D721Med (cell line): ENCODE measurements around the gene GSE1.

Source experiments
- DNase-seq: peaks from one replicate; pipeline ENCODE4 v3.0.0; 2011; ENCODE audit warnings: low spot score; ENCODE audit not compliant: insufficient read length
- FAIRE-seq: peaks from 2 replicates; lab custom pipeline; 2011; peaks lifted over from hg19 to GRCh38; lab: Jason Lieb, UNC
- TF ChIP-seq, protein P1 (sequence below): IDR thresholded peaks from 2 replicates; pipeline ENCODE4 v1.5.1; 2012; ENCODE audit warnings: mild to moderate bottlenecking, control low read depth; ENCODE audit not compliant: insufficient read depth; ENCODE audit errors: missing control alignments

The GSE1 gene

DNA sequence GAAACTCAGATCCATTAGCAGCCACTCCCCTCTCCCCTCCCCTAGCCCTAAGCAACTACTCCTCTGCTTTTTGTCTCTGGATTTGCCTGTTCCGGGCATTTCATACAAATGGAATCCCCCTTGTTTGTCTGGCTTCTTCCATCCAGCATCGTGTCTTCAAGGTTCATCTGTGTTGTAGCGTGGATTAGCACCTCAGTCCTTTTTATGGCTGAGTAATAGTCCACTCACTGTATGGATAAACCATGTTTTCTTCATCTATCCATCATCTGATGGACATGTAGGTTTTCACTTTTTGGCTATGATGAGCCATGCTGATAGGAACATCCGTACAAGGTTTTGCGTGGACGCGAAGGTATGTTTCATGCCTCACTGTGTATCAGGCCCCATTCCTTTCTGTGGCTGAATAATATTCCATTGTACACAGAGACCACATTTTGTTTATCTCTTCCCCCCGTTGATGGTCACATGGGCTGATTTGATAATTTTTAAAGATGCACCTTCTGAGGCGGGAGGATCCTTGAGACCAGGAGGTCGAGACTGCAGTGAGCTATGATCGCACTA is 8.9 kb upstream of the GSE1 start:
- no peak for DNase-seq
- no peak for FAIRE-seq
- TF ChIP-seq, protein P1, sequence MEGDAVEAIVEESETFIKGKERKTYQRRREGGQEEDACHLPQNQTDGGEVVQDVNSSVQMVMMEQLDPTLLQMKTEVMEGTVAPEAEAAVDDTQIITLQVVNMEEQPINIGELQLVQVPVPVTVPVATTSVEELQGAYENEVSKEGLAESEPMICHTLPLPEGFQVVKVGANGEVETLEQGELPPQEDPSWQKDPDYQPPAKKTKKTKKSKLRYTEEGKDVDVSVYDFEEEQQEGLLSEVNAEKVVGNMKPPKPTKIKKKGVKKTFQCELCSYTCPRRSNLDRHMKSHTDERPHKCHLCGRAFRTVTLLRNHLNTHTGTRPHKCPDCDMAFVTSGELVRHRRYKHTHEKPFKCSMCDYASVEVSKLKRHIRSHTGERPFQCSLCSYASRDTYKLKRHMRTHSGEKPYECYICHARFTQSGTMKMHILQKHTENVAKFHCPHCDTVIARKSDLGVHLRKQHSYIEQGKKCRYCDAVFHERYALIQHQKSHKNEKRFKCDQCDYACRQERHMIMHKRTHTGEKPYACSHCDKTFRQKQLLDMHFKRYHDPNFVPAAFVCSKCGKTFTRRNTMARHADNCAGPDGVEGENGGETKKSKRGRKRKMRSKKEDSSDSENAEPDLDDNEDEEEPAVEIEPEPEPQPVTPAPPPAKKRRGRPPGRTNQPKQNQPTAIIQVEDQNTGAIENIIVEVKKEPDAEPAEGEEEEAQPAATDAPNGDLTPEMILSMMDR, result no peak

- FAIRE-seq, result no peak
- no peak for DNase-seq
Observed at GRCh38 chr16:85605051-85605911, 7.8 kb upstream of the GSE1 start.

GRCh38 chr16:85605912-85606841 is 6.9 kb upstream of the GSE1 start:
- no peak for DNase-seq
- no peak for FAIRE-seq
- TF ChIP-seq, protein P1, result no peak

More at GRCh38 chr16:85605051-85605911, 7.8 kb upstream of the GSE1 start:
- TF ChIP-seq, protein P1, result no peak

GRCh38 chr16:85606904-85607303 is 6.2 kb upstream of the GSE1 start:
- TF ChIP-seq, protein P1, result no peak
- no peak for FAIRE-seq
- no peak for DNase-seq

- FAIRE-seq (no peak), DNase-seq (no peak)
- TF ChIP-seq, protein P1, result no peak
Observed at GRCh38 chr16:85607321-85607765, 5.8 kb upstream of the GSE1 start.

GRCh38 chr16:85607796-85608514 is 5.2 kb upstream of the GSE1 start:
- FAIRE-seq (no peak), DNase-seq (no peak)
- TF ChIP-seq, protein P1, result no peak
